Fibroblast of villous mesenchyme (primary cell): ENCODE data around the gene UBA6. TPM values are rescaled to one million over a fixed set of nuclear protein-coding genes. Genes with fewer than 3 reads are reported as not detected.

Experiments used
- DNase-seq: peaks from one replicate; pipeline ENCODE4 v3.0.0-alpha.2; 2010; ENCODE audit warnings: low read depth
- H3K4me3 ChIP-seq: 2 replicates; pipeline ENCODE4 v1.5.1; 2011; ENCODE audit warnings: low read depth, mild to moderate bottlenecking, low read length
- CTCF ChIP-seq: IDR thresholded peaks from 2 replicates; pipeline ENCODE4 v1.5.1; 2012; ENCODE audit warnings: low read depth, mild to moderate bottlenecking, low read length; ENCODE audit not compliant: insufficient read depth
- total RNA-seq: library from RNA; depleted of rRNA; stranded (reverse); fragments of >200 nt; gene quantifications from 2 replicates; pipeline ENCODE4 v1.2.3, GENCODE V29; 2012

Gene UBA6
- total RNA-seq, 1 donor, result 88.1 TPM

DNA sequence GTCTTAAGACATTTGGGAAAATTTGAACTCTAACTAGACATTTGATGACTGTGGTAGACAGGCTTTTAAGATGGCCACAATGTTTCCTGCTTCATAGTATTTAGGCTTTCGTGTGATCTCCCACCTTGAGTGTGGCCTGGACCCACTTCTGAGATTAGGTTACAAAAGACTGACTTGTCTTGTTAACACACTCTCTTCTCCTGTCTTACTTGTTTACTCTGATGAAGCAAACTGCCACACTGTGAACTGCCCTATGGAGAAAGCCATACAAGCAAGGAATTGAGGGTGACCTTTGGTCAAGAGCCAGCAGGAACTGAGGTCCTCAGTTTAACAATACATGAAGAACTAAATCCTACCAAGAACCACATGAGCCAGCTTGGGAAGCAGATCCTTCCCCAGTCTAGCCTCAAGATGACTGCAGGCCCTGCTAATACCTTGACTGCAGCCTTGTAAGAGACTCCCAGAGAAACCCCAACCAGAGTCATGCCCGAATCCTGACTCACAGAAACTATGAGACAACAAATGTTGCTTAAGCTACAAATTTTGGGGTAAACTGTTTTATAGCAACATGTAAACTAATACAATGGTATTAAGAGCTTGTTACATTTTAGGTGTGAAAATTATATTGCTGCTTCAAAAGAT, 20.3 kb downstream of the UBA6 start:
- peak; percentile 45 for DNase-seq
- no peak for TF ChIP-seq CTCF

DNA sequence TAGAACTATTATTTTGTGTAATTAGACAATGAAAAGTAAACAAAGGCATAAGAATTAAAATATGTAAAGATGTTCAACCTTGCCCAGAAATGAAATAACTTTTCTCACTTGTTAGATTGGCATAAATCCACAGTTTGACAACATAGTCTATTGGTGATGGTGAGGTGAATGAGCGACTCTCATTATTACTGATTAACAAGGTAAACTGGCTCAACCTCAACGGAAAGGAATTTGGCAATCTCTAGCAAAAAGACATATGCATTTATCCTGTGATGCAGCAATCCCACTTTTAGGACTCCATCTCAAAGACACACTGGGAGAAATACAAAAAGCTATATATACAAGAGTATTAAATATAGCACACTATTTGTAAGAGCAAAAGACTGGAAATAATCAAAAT, 22.3 kb downstream of the UBA6 start:
- no peak overlapping the region for H3K4me3 ChIP-seq

More for the DNA sequence above, 20.3 kb downstream of the UBA6 start:
- no peak overlapping the region for H3K4me3 ChIP-seq

DNA sequence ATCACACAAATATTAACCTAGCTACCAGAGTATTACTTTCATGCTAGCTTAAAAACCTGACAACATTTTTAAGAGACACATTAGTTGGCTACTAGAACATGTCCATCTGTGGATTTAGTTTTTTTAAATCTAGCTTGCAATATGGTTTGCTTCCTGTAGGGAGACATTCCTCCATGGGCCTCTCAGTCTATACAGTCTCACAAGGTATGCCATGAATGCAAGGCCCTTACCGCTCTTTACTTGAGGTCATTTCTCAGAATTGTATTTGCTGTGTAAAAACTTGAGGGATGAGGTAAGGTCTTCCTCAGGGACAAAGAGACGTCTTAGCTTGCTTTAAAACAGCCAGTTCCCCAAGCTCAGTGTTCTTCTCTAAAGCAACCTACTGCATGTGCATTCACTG, 26.9 kb downstream of the UBA6 start:
- TF ChIP-seq CTCF, result peak; percentile 5
- no peak for DNase-seq
- no peak overlapping the region for H3K4me3 ChIP-seq

More for the DNA sequence above, 22.3 kb downstream of the UBA6 start:
- DNase-seq, result no peak
- TF ChIP-seq CTCF, result no peak

DNA sequence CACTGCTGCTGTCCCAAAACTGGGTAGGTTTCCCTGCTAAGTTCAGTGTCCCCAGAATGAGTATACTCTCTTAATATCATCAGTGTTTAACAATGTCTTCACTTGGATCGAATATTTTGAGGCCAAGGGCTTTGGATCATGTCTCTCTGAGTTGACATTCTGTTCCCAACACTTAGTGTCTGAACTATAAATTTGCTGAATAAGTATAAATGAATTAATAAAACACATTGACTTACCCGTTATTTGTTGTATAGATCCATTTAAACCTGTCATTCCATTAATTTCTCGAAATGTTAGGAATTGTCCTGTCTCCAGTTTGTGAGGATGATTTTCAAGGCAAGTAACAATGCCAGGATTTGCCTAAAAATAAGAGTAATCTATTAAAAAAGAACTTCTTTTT, 32.6 kb downstream of the UBA6 start:
- TF ChIP-seq CTCF, result no peak
- DNase-seq, result no peak
- no peak overlapping the region for H3K4me3 ChIP-seq

GRCh38 chr4:67660418-67660817, 40.5 kb downstream of the UBA6 start:
- TF ChIP-seq CTCF, result no peak
- DNase-seq, result no peak
- no peak overlapping the region for H3K4me3 ChIP-seq

GRCh38 chr4:67659065-67659464, 41.9 kb downstream of the UBA6 start:
- no peak overlapping the region for H3K4me3 ChIP-seq
- no peak for DNase-seq
- no peak for TF ChIP-seq CTCF

GRCh38 chr4:67658302-67658701, 42.7 kb downstream of the UBA6 start:
- no peak for TF ChIP-seq CTCF
- no peak for DNase-seq

More at GRCh38 chr4:67658302-67658701, 42.7 kb downstream of the UBA6 start:
- no peak overlapping the region for H3K4me3 ChIP-seq
